IPS DF 6.9 (cell line): Measurements from ENCODE around the gene SLC35A5.

Experiments
- DNase-seq: peaks from one replicate; pipeline ENCODE4 v3.0.0-alpha.2; 2013; ENCODE audit warnings: low read depth, low spot score
- H3K27ac ChIP-seq: one replicate; pipeline ENCODE4 v1.5.1; 2013; ENCODE audit warnings: low read length, control low read depth
- H3K27me3 ChIP-seq: 2 replicates; pipeline ENCODE4 v1.6.1; 2013; ENCODE audit warnings: mild to moderate bottlenecking, low read length; ENCODE audit not compliant: control insufficient read depth, insufficient read depth
- H3K36me3 ChIP-seq: 2 replicates; pipeline ENCODE4 v1.6.1; 2013; ENCODE audit warnings: low read length; ENCODE audit not compliant: control insufficient read depth, insufficient read depth
- H3K4me1 ChIP-seq: 2 replicates; pipeline ENCODE4 v1.6.1; 2013; ENCODE audit warnings: low read length; ENCODE audit not compliant: control insufficient read depth, insufficient read depth
- H3K4me3 ChIP-seq: 2 replicates; pipeline ENCODE4 v1.5.1; 2013; ENCODE audit warnings: mild to moderate bottlenecking, low read length
- H3K9me3 ChIP-seq: 2 replicates; pipeline ENCODE4 v1.6.1; 2013; ENCODE audit warnings: low read length, inconsistent platforms; ENCODE audit not compliant: control insufficient read depth, insufficient read depth
- WGBS: extraction: QIAGEN DNeasy Blood & Tissue Kit; methylation state at CpG from one replicate; pipeline ENCODE4 v1.1.7; 2013; ENCODE audit warnings: mixed read lengths, missing lambda C conversion rate; ENCODE audit not compliant: insufficient read length, insufficient coverage; 5-methylcytosine and 5-hydroxymethylcytosine counted together

Gene SLC35A5

DNA sequence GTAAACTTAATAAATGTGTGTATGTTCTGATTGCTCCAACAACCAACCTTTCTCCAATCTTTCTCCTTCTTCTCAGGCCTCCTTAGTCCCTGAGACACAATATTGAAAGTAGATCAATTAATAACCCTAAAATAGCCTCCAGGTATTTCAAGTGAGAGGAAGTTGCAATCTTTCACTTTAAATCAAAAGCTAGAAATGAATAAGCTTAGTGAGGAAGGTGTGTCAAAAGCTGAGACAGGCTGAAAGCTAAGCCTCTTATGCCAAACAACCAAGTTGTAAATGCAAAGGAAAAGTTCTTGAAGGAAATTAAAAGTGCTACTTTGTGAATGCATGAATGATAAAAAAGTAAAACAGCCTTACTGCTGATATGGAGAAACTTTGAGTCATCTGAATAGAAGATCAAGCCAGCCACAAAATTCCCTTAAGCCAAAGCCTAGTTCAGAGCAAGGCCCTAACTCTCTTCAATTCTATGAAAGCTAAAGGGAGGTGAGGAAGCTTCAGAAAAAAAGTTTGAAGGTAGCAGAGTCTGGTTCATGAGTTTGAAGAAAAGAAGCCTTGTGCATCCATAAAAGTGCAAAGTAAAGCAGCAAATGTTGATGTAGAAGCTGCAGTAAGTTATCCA, 40.5 kb downstream of the SLC35A5 start:
- no peaks in the 10 kb centered on the region for H3K9me3 ChIP-seq
- H3K27ac ChIP-seq: no peak overlapping the region
- H3K27me3 ChIP-seq: no peaks in the 10 kb centered on the region
- H3K4me3 ChIP-seq: no peak overlapping the region
- no peaks in the 10 kb centered on the region for H3K4me1 ChIP-seq
- no peaks in the 10 kb centered on the region for H3K36me3 ChIP-seq
- no peak for DNase-seq

DNA sequence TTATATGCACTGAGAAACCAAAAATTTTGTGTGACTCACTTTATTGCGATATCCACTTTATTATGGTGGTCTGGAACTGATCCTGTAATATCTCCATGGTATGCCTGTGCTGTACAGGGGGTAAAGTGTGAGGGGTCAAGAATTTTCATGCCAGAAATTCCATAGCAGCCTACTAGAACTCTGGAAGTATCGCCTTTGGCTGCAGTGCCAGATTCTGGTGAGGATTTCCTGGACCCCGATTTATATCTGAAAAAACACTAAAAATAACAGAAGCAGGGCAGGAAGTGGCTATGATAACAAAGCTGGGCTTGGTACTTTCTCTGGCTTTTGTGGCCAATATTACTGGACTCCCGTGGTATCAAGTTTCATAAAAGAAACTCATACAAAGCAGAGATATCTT, 42.7 kb downstream of the SLC35A5 start:
- WGBS: no CpG with 5 or more reads among the region's 4 CpGs
- Histone ChIP-seq H3K27ac (no peak overlapping the region), H3K36me3 (no peaks in the 10 kb centered on the region), H3K27me3 (no peaks in the 10 kb centered on the region), H3K4me3 (no peak overlapping the region), H3K4me1 (no peaks in the 10 kb centered on the region), H3K9me3 (no peaks in the 10 kb centered on the region)
- DNase-seq: no peak

DNA sequence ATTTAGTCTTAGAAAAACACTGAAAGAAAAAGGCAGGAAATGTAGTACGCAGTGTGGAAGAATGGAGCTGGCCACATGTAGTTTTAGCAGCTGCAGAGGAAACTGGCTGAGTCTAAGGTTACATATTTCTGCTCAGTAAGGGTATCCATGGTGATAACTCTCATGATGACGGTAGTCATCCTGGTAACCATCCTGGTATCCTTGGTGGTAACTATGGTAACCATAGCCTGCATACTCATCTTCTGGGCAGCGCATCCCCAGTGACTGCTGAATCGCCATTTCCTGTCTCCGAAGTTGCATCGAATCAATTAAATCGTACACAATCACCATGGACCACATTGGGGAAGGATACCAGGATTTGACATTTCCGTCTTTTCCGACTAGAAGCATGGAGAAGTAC, 43.4 kb downstream of the SLC35A5 start:
- Histone ChIP-seq H3K9me3 (no peaks in the 10 kb centered on the region), H3K27ac (no peak overlapping the region), H3K4me1 (no peaks in the 10 kb centered on the region), H3K4me3 (no peak overlapping the region), H3K36me3 (no peaks in the 10 kb centered on the region), H3K27me3 (no peaks in the 10 kb centered on the region)
- WGBS: no CpG with 5 or more reads among the region's 9 CpGs
- no peak for DNase-seq

DNA sequence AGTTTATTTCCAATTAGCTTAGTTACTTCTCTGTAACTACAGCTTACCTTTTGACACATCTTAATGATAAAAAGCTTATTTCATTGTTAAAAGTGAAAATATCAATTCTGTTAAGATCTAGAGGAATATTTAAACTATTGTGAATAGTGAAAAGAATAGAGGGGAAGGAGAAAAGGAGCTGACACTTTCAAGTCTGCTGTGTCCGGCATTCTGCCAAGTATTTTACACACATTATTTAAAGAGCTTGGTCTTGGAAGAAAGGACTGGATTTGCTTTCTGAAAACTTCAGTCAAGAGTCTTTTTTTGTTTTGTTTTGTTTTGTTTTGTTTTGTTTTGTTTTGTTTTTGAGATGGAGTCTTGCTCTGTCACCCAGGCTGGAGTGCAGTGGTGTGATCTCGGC, 44.3 kb downstream of the SLC35A5 start:
- Histone ChIP-seq H3K4me3 (no peak overlapping the region), H3K9me3 (no peaks in the 10 kb centered on the region), H3K27me3 (no peaks in the 10 kb centered on the region), H3K4me1 (no peaks in the 10 kb centered on the region), H3K36me3 (no peaks in the 10 kb centered on the region), H3K27ac (no peak overlapping the region)
- no peak for DNase-seq
- no CpG with 5 or more reads among the region's 2 CpGs for WGBS

DNA sequence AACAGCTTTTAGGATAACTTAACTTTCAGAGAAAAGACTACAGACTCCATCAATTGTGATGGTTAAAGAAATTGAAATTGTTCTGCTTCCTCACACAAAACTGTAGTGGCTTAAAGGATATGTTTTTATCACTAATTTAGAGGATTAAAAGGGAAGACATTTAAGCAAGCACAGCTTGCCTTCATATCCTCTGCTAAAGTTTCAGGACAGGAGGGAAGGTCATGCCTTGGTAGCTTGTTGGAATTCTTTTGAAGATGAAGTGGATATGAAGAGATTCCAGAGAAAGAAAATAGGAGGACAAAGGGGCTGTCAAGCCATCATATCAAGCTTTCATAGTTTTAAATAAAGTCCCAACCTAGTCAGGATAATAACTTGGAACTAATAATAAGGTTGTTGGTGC, 46.0 kb downstream of the SLC35A5 start:
- Histone ChIP-seq H3K27ac (no peak overlapping the region), H3K4me1 (no peaks in the 10 kb centered on the region), H3K27me3 (no peaks in the 10 kb centered on the region), H3K9me3 (no peaks in the 10 kb centered on the region), H3K4me3 (no peak overlapping the region), H3K36me3 (no peaks in the 10 kb centered on the region)
- no peak for DNase-seq

DNA sequence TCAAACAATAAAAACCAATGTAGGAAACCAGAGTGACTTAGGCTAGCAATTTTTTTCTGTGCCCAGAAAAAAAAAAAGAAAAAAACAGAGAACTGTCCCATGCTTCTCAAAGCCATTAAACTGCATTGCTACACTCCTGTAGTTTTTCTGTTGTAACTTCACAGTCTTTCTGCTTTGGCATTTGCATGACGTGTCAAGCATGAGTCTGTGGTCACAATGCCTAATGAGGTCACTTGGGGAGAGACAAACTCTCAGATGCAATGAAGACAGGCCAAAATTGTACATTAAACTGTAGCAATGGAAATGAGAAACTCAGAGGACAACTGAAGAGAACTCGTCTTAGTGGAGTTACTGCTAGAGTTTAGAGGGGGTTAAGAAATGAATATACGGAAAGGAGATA, 48.3 kb downstream of the SLC35A5 start:
- no peak overlapping the region for H3K27ac ChIP-seq
- 100% methylated on average over 2 of the region's 3 CpGs for WGBS
- no peak overlapping the region for H3K4me3 ChIP-seq
- H3K27me3 ChIP-seq: no peaks in the 10 kb centered on the region
- H3K9me3 ChIP-seq: no peaks in the 10 kb centered on the region
- DNase-seq: no peak
- no peaks in the 10 kb centered on the region for H3K36me3 ChIP-seq
- no peaks in the 10 kb centered on the region for H3K4me1 ChIP-seq

DNA sequence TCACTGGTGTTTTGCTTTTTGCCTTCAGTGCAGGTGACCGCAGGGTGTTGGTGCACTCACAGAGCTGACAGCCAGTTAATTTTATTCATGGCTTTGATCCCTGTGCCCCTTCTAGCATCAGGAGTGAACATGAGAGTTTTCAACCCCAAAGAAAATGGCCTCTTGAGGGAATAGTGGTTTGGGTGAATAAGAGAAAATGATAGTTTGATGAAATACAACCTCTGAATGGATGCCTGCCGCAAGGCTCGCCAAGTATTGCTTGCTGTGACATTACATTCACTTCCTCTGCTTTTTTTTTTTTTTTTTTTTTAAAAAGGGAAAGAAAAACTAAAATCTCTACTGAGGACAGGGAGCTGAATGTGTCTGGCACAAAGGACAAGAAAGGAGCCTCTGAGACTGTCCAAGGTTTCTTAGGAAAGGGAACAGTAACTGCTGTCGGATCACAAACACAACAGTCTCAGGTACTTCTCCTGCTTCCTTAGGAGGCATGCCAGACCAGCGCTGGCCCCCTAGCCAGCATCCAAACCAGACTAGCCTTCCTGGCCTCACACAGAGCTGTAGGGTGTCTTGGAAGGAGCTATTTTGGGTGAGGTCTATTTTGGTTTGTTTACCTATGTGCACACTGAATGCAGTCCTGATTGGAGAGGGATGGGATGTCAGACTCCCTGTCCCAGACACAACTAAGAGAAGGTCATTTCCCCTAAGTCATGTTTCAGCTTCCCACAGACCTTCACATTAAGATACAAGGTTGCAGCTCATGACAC, 50.1 kb downstream of the SLC35A5 start:
- no peak for DNase-seq
- H3K4me3 ChIP-seq: no peak overlapping the region
- H3K36me3 ChIP-seq: no peaks in the 10 kb centered on the region
- peaks cover 2% of the 10 kb centered on the region; the same call in 1 of the 2 replicates for H3K4me1 ChIP-seq
- H3K27me3 ChIP-seq: no peaks in the 10 kb centered on the region
- no peak overlapping the region for H3K27ac ChIP-seq
- H3K9me3 ChIP-seq: no peaks in the 10 kb centered on the region; the same call in 1 of the 2 replicates
- WGBS: no CpG with 5 or more reads among the region's 5 CpGs

DNA sequence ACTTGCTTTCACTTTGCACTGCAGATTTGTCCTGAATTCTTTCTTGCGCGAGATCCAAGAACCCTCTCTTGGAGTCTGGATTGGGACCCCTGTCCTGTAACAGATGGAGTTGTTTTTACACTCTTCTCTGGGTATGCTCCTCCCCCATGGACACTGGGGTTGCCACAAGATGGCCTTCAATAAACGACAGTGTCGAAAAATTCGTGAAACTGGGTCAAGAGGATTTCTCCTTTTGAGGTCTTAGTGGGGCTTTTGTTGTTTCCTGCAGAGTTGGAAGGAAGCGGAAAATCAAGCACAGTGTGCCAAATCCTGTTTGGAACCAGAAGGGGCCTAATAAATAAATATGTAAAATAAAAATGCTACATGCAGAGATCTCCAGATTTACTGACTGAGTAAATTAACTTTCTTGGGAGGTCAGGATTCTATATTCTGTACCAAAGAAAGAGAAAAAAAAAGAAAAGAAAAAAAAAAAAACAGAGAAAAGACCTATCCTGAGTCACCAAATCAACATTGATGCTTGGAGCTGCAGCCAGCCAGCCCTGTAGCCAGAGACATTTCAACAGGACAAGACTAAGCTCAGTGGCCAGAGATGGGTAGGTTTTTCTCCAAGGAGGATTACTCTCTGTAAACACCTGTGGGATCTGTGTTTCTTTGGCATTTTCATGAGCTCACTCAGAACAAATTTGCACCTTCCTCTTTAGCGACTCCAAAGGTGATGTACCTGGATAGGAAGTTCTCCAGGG, 54.3 kb downstream of the SLC35A5 start:
- H3K36me3 ChIP-seq: no peaks in the 10 kb centered on the region
- WGBS: no CpG with 5 or more reads among the region's 7 CpGs
- no peak overlapping the region for H3K27ac ChIP-seq
- no peak overlapping the region for H3K4me3 ChIP-seq
- no peaks in the 10 kb centered on the region; the same call in 1 of the 2 replicates for H3K9me3 ChIP-seq
- DNase-seq: no peak
- H3K27me3 ChIP-seq: no peaks in the 10 kb centered on the region
- peaks cover 2% of the 10 kb centered on the region; the same call in 1 of the 2 replicates for H3K4me1 ChIP-seq

DNA sequence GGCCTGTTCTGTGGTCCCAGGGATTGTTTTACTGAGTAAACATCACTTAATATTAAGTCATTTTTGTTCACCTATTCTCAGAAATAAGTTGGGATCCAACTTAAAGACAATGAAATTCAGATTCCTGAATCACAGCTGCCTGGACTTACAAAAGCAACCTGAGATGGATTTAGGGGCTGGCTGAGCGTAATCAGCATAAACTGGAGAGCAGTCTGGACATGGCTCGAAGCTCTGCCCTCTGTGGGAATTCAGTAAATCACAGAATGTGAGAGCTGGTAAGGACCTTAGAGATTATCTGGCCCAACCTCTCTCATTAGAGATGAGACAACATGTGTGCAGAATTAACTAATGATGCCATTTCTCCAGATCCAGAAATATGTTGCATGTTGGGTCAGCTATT, 55.4 kb downstream of the SLC35A5 start:
- Histone ChIP-seq H3K36me3 (no peaks in the 10 kb centered on the region), H3K4me3 (no peak overlapping the region), H3K27me3 (no peaks in the 10 kb centered on the region), H3K27ac (no peak overlapping the region), H3K4me1 (peaks cover 2% of the 10 kb centered on the region; the same call in 1 of the 2 replicates), H3K9me3 (no peaks in the 10 kb centered on the region; the same call in 1 of the 2 replicates)
- no peak for DNase-seq
- no CpG with 5 or more reads among the region's 2 CpGs for WGBS

DNA sequence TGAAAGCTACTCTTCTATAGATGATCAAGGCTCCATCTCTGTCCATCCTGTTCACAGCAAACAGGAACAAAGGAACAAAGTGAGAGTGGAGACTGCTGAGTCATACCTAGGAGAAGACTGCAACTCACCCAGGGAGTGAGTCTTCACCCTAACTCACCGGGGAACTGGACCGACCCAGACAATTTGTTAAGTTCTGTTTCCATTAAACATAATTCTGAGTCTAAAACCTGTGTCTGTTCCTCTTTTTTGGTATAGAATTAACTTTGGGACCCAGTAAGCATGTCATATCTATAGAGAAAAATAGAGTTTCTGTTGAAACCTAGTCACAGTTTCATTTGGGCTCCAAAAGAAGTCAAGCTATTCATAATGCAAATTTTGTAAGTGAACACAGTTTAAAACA, 57.5 kb downstream of the SLC35A5 start:
- DNase-seq: no peak
- Histone ChIP-seq H3K4me3 (no peak overlapping the region), H3K9me3 (no peaks in the 10 kb centered on the region; the same call in 1 of the 2 replicates), H3K36me3 (no peaks in the 10 kb centered on the region), H3K27ac (no peak overlapping the region), H3K27me3 (no peaks in the 10 kb centered on the region), H3K4me1 (peaks cover 4% of the 10 kb centered on the region; the same call in 1 of the 2 replicates)
- no CpG with 5 or more reads among the region's 2 CpGs for WGBS
